ENCODE measurements around the gene SCN2B.
A peak's percentile ranks its signal among the peaks of the same experiment; 100 is the strongest.

SCN2B gene

GRCh38 chr11:118175031-118175992 lies 1.1 kb downstream of the SCN2B start:
- DNase-seq (ENCODE audit: low read depth, low spot score): no peak

- no peak for DNase-seq (ENCODE audit: low read depth, low spot score)
Measured at GRCh38 chr11:118174006-118174567, 2.4 kb downstream of the SCN2B start.

- DNase-seq (ENCODE audit: low read depth, low spot score): no peak
Measured at GRCh38 chr11:118172356-118172755, 4.1 kb downstream of the SCN2B start.

- DNase-seq (ENCODE audit: low read depth, low spot score): peak; percentile 84
Measured at GRCh38 chr11:118171269-118172062, 5.0 kb downstream of the SCN2B start.

GRCh38 chr11:118170882-118171268 lies 5.6 kb downstream of the SCN2B start:
- no peak for DNase-seq (ENCODE audit: low read depth, low spot score)

GRCh38 chr11:118170231-118170630 lies 6.2 kb downstream of the SCN2B start:
- no peak for DNase-seq (ENCODE audit: low read depth, low spot score)

GRCh38 chr11:118169300-118170140 lies 6.9 kb downstream of the SCN2B start:
- no peak for DNase-seq (ENCODE audit: low read depth, low spot score)

GRCh38 chr11:118168751-118169150 lies 7.7 kb downstream of the SCN2B start:
- DNase-seq (ENCODE audit: low read depth, low spot score): no peak

GRCh38 chr11:118168316-118168715 lies 8.1 kb downstream of the SCN2B start:
- DNase-seq (ENCODE audit: low read depth, low spot score): no peak

- DNase-seq (ENCODE audit: low read depth, low spot score): no peak
Measured at GRCh38 chr11:118167906-118168305, 8.5 kb downstream of the SCN2B start.

- DNase-seq (ENCODE audit: low read depth, low spot score): no peak
Measured at GRCh38 chr11:118167253-118167652, 9.2 kb downstream of the SCN2B start.

- DNase-seq (ENCODE audit: low read depth, low spot score): no peak
Measured at GRCh38 chr11:118166641-118167040, 9.8 kb downstream of the SCN2B start.

GRCh38 chr11:118164885-118165284 lies 11.6 kb downstream of the SCN2B start:
- DNase-seq (ENCODE audit: low read depth, low spot score): no peak

GRCh38 chr11:118163494-118163893 lies 12.9 kb downstream of the SCN2B start:
- DNase-seq (ENCODE audit: low read depth, low spot score): no peak

GRCh38 chr11:118162846-118163245 lies 13.6 kb downstream of the SCN2B start:
- DNase-seq (ENCODE audit: low read depth, low spot score): no peak

GRCh38 chr11:118161786-118162185 lies 14.7 kb downstream of the SCN2B start:
- DNase-seq (ENCODE audit: low read depth, low spot score): no peak

- DNase-seq (ENCODE audit: low read depth, low spot score): no peak
Measured at GRCh38 chr11:118157186-118157895, 19.1 kb downstream of the SCN2B start.

- DNase-seq (ENCODE audit: low read depth, low spot score): no peak
Measured at GRCh38 chr11:118156531-118157185, 19.8 kb downstream of the SCN2B start.

GRCh38 chr11:118155776-118156530 lies 20.5 kb downstream of the SCN2B start:
- no peak for DNase-seq (ENCODE audit: low read depth, low spot score)

All from ELF-1 (cell line).